K562 (cell line): ENCODE results near the gene ICE2. TPM values are rescaled to one million over a fixed set of nuclear protein-coding genes. Genes with fewer than 3 reads are reported as not detected.

Experiments used
- ATAC-seq: fragments of 200-7000 bp; cut with Tn5 transposase; 3 replicates; pipeline ENCODE4 v1.9.1; 2020; ENCODE audit warnings: moderate library complexity
- BruUV-seq: library from RNA; stranded (reverse); fragments of 400-500 nt; replicated peaks from 2 replicates; lab custom pipeline; 2021; lab: Mats Ljungman, UMichigan
- CTCF ChIA-PET: fragments of 300-600 bp; formaldehyde crosslinking; extraction: SDS; loops from one replicate; lab custom pipeline; 2021; ENCODE audit warnings: low intra/inter-chr PET ratio; lab: Yijun Ruan, JAX
- POLR2A ChIA-PET: fragments of 300-600, 350-650 bp; sonication (Branson Sonifier 250); formaldehyde crosslinking; extraction: SDS; loops from one replicate; lab custom pipeline; 2021; ENCODE audit warnings: antibody characterized with exemption, inconsistent platforms; lab: Yijun Ruan, JAX
- DNase-seq, 4 experiments: peaks; one replicate each; pipeline versions ENCODE4 v3.0.0 to v3.0.0-alpha.2; 2011 to 2018; ENCODE audit warnings: low spot score in 3 of 4, mixed read lengths in 3 of 4; ENCODE audit errors: extremely low read depth in 1 of 4
- FAIRE-seq: peaks from 2 replicates; lab custom pipeline; 2011; peaks lifted over from hg19 to GRCh38; lab: Jason Lieb, UNC
- H2AFZ ChIP-seq: 2 replicates; pipeline ENCODE4 v1.6.0; 2011; ENCODE audit warnings: low read depth, low read length, control low read depth, inconsistent platforms
- H3K27ac ChIP-seq: fragments of 200-600 bp; 3 replicates; pipeline ENCODE4 v1.8.0; 2011; ENCODE audit warnings: low read depth, mild to moderate bottlenecking, control low read depth, inconsistent platforms, low read length, moderate library complexity, mixed read lengths; ENCODE audit errors: extremely low read depth
- H3K27me3 ChIP-seq, 2 experiments: fragments of 300-600 bp in 1 of 2; 2 replicates in 1 of 2; 3 replicates in 1 of 2; pipeline versions ENCODE4 v1.6.0 to v1.8.0; 2011; ENCODE audit warnings: inconsistent platforms in 2 of 2, low read length in 2 of 2, mild to moderate bottlenecking in 1 of 2, mixed read lengths in 1 of 2, moderate library complexity in 1 of 2; ENCODE audit not compliant: control insufficient read depth in 2 of 2, insufficient read depth in 2 of 2
- H3K36me3 ChIP-seq: fragments of 300-600 bp; 3 replicates; pipeline ENCODE4 v1.8.0; 2011; ENCODE audit warnings: mild to moderate bottlenecking, low read length, inconsistent platforms; ENCODE audit not compliant: control insufficient read depth, insufficient read depth
- H3K4me1 ChIP-seq, 2 experiments: fragments of 200-600 bp in 1 of 2; replicated peaks in 1 of 2; 2 replicates in 1 of 2; 3 replicates in 1 of 2; pipeline versions ENCODE4 v1.5.1 to v1.8.0; 2011; ENCODE audit warnings: inconsistent platforms in 2 of 2, low read length in 2 of 2, mild to moderate bottlenecking in 1 of 2, mixed read lengths in 1 of 2, moderate library complexity in 1 of 2; ENCODE audit not compliant: control insufficient read depth in 2 of 2, insufficient read depth in 2 of 2
- H3K4me2 ChIP-seq: 2 replicates; pipeline ENCODE4 v1.6.1; 2011; ENCODE audit warnings: low read length, control low read depth, inconsistent platforms, mixed read lengths; ENCODE audit not compliant: insufficient read depth
- H3K4me3 ChIP-seq: fragments of 200-600 bp; sonication (generic), shearing (Covaris generic); 2 replicates; pipeline ENCODE4 v1.5.1; 2016; ENCODE audit warnings: control low read depth, inconsistent platforms
- H3K79me2 ChIP-seq: fragments of 200-600 bp; 3 replicates; pipeline ENCODE4 v1.8.0; 2011; ENCODE audit warnings: low read length, inconsistent platforms; ENCODE audit not compliant: control insufficient read depth, insufficient read depth
- H3K9ac ChIP-seq, 2 experiments: 2 replicates each; pipeline versions ENCODE4 v1.6.0 to v1.6.1; 2011; ENCODE audit warnings: low read depth in 2 of 2, low read length in 2 of 2, control low read depth in 1 of 2, inconsistent platforms in 1 of 2, mild to moderate bottlenecking in 1 of 2, mixed read lengths in 1 of 2; ENCODE audit not compliant: insufficient read depth in 1 of 2
- H3K9me1 ChIP-seq: one replicate; pipeline ENCODE4 v1.6.0; 2011; ENCODE audit warnings: inconsistent platforms, mild to moderate bottlenecking, low read length, moderate library complexity; ENCODE audit not compliant: control insufficient read depth, insufficient read depth
- H3K9me3 ChIP-seq: replicated peaks from 2 replicates; pipeline ENCODE4 v1.5.1; 2011; ENCODE audit warnings: low read depth, low read length, inconsistent platforms; ENCODE audit not compliant: control insufficient read depth, insufficient read depth
- H4K20me1 ChIP-seq: replicated peaks from 2 replicates; pipeline ENCODE4 v1.6.1; 2011; ENCODE audit warnings: low read length, inconsistent platforms, mixed read lengths; ENCODE audit not compliant: control insufficient read depth, insufficient read depth
- CSDE1 ChIP-seq, 2 experiments: fragments of 450-650 bp; IDR thresholded peaks; 2 replicates each; pipeline ENCODE4 v1.6.1; 2016; ENCODE audit warnings: mild to moderate bottlenecking in 1 of 2
- ERF ChIP-seq: fragments of 450-650 bp; formaldehyde crosslinking; IDR thresholded peaks from 2 replicates; pipeline ENCODE4 v1.4.0; 2020; ENCODE audit warnings: mild to moderate bottlenecking, mixed read lengths
- ETS2 ChIP-seq: IDR thresholded peaks from 2 replicates; pipeline ENCODE4 v1.6.1; 2016; ENCODE audit warnings: borderline replicate concordance, missing genetic modification characterization, mild to moderate bottlenecking, moderate library complexity, missing compliant biosample characterization; ENCODE audit not compliant: poor library complexity, severe bottlenecking
- KAT7 ChIP-seq: sonication (generic); formaldehyde crosslinking; IDR thresholded peaks from 2 replicates; pipeline ENCODE4 v1.8.0; 2022; ENCODE audit warnings: missing genetic modification reagents, mild to moderate bottlenecking, borderline replicate concordance
- POLR2A ChIP-seq: fragments of 450-650 bp; conservative IDR thresholded peaks from 2 replicates; pipeline ENCODE4 v1.6.1; 2016
- POLR2AphosphoS5 ChIP-seq: IDR thresholded peaks from 2 replicates; pipeline ENCODE4 v1.6.1; 2011; ENCODE audit warnings: mild to moderate bottlenecking, low read depth, low read length, moderate library complexity; ENCODE audit not compliant: control insufficient read depth, insufficient read depth
- RFX1 ChIP-seq: fragments of 450-650 bp; IDR thresholded peaks from 2 replicates; pipeline ENCODE4 v1.6.1; 2016; ENCODE audit warnings: mild to moderate bottlenecking, moderate library complexity
- RNF2 ChIP-seq: sonication (generic); IDR thresholded peaks from 2 replicates; pipeline ENCODE4 v1.6.1; 2016
- WGBS: fragments of 100-300 bp; shearing (Covaris generic); methylation state at CpG from one replicate; pipeline ENCODE4 v1.1.6; 2016; ENCODE audit warnings: low coverage, mixed read lengths; ENCODE audit not compliant: insufficient coverage; ENCODE audit errors: missing lambda C conversion rate; 5-methylcytosine and 5-hydroxymethylcytosine counted together
- in situ Hi-C: fragments of 300-500 bp; cut with MboI; formaldehyde crosslinking; loops from 4 replicates; pipeline ENCODE4 v1.15.0; 2018; ENCODE audit warnings: inconsistent platforms, mixed read lengths
- intact Hi-C: fragments of 100-400 bp; cut with micrococcal nuclease; formaldehyde crosslinking; loops from 2 replicates; pipeline ENCODE4 v1.14.2; 2022
- polyA plus RNA-seq, 8 experiments: library from polyadenylated mRNA; depleted of rRNA in 4 of 8; stranded (reverse) in 5 of 8; unstranded in 3 of 8; fragments of >200 nt; fragmentation: Nextera tagmentation in 2 of 8; fragmentation: Illumina TruSeq in 1 of 8; extraction: Ambion mirVana in 2 of 8; extraction: Trizol in 1 of 8; gene quantifications; 2 replicates each; pipeline versions ENCODE4 v1.2.1 to v1.2.3, GENCODE V29; 2011 to 2014; ENCODE audit warnings: inconsistent platforms in 1 of 8, missing spikeins in 1 of 8
- total RNA-seq, 7 experiments: library from RNA; depleted of rRNA in 6 of 7; stranded (reverse); fragments of >200 nt in 6 of 7; fragmentation: Illumina TruSeq in 2 of 7; extraction: Trizol in 2 of 7; gene quantifications; 2 replicates each; pipeline versions ENCODE4 v1.2.1 to v1.2.3, GENCODE V29; 2011 to 2021; ENCODE audit warnings: low replicate concordance in 1 of 7
- TF ChIP-seq, protein P1 (sequence below): fragments of 450-650 bp; formaldehyde crosslinking; IDR thresholded peaks from 2 replicates; pipeline ENCODE4 v1.4.0; 2020; ENCODE audit warnings: mild to moderate bottlenecking, moderate library complexity
- TF ChIP-seq, protein P2 (sequence below): IDR thresholded peaks from 2 replicates; pipeline ENCODE4 v1.6.1; 2014; ENCODE audit warnings: antibody characterized with exemption
- TF ChIP-seq, protein P3 (sequence below): sonication (generic); formaldehyde crosslinking; IDR thresholded peaks from 2 replicates; pipeline ENCODE4 v1.8.0; 2022; ENCODE audit warnings: missing genetic modification reagents, mild to moderate bottlenecking, moderate library complexity, borderline replicate concordance

Gene ICE2
- total and polyA plus RNA-seq, 9 of the 15 experiments (the other 6 are each of a cell fraction or from before 2014, with no cell fraction given): 21.8 to 87.9 (median 58.1) TPM

DNA sequence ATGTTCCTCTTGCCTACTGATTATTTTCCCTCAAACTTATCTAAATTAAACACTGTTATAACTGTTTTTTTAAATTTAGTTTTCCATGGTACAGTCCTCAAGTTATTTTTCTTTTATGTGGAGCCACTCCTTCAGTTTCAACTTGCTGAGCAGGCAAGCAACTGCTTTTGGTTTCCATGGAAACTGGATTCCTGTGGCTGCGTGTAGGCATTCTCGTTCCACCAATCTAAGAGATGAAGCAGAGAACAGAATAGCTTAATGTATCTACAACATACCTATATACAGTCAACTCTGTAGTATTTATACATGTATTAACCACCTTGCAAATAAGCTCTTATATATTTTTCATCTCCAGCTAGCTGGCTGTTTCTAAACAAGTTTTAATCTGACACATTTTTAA lies 55.4 kb downstream of the ICE2 start:
- TF ChIP-seq, protein P1, sequence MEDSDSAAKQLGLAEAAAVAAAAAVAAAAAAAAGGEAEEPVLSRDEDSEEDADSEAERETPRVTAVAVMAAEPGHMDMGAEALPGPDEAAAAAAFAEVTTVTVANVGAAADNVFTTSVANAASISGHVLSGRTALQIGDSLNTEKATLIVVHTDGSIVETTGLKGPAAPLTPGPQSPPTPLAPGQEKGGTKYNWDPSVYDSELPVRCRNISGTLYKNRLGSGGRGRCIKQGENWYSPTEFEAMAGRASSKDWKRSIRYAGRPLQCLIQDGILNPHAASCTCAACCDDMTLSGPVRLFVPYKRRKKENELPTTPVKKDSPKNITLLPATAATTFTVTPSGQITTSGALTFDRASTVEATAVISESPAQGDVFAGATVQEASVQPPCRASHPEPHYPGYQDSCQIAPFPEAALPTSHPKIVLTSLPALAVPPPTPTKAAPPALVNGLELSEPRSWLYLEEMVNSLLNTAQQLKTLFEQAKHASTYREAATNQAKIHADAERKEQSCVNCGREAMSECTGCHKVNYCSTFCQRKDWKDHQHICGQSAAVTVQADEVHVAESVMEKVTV (CRISPR knock-in tag): no peak
- 0 out of 2 replicates have a peak, but pooled peaks have one; percentile 9 for TF ChIP-seq KAT7 (CRISPR knock-in tag)
- TF ChIP-seq ETS2 (tag): no peak
- no peak for TF ChIP-seq POLR2A
- TF ChIP-seq, protein P2, sequence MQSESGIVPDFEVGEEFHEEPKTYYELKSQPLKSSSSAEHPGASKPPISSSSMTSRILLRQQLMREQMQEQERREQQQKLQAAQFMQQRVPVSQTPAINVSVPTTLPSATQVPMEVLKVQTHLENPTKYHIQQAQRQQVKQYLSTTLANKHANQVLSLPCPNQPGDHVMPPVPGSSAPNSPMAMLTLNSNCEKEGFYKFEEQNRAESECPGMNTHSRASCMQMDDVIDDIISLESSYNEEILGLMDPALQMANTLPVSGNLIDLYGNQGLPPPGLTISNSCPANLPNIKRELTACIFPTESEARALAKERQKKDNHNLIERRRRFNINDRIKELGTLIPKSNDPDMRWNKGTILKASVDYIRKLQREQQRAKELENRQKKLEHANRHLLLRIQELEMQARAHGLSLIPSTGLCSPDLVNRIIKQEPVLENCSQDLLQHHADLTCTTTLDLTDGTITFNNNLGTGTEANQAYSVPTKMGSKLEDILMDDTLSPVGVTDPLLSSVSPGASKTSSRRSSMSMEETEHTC: no peak
- TF ChIP-seq CSDE1 (IDR thresholded peaks at IDR 0.05): 0 out of 4 replicates have a peak, but pooled peaks of 1 of the 2 experiments have one; percentile 33
- TF ChIP-seq RNF2: no peak
- TF ChIP-seq POLR2AphosphoS5: no peak
- TF ChIP-seq RFX1: peak; percentile 94
- no peak for TF ChIP-seq ERF (CRISPR knock-in tag)
- TF ChIP-seq, protein P3, sequence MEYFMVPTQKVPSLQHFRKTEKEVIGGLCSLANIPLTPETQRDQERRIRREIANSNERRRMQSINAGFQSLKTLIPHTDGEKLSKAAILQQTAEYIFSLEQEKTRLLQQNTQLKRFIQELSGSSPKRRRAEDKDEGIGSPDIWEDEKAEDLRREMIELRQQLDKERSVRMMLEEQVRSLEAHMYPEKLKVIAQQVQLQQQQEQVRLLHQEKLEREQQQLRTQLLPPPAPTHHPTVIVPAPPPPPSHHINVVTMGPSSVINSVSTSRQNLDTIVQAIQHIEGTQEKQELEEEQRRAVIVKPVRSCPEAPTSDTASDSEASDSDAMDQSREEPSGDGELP (CRISPR knock-in tag): no peak
- in situ Hi-C loops (no loop called here), intact Hi-C loops (no loop called here)
- ChIA-PET POLR2A (interaction anchor here (0.6 to 1.6 kb wide), 5 partner anchors 19 to 29 kb away, joined by 3 to 5 read pairs (median 4); no protein-coding TSS in a partner anchor), CTCF (no interaction called here)
- H4K20me1 ChIP-seq: no peaks in the 10 kb centered on the region
- H3K4me2 ChIP-seq: no peak overlapping the region
- 7% methylated on average over 2 of the region's 2 CpGs for WGBS
- peaks cover 44% of the 10 kb centered on the region; the same call in 2 of the 3 replicates for H3K36me3 ChIP-seq
- peak in 1 of 4 experiments; percentile 40 for DNase-seq
- peak; percentile 58; the same call in 2 of the 3 replicates for ATAC-seq
- H3K4me3 ChIP-seq: no peak overlapping the region
- H2AFZ ChIP-seq: no peak overlapping the region
- no peaks in the 10 kb centered on the region for H3K9me1 ChIP-seq
- H3K9me3 ChIP-seq: no peaks in the 10 kb centered on the region
- no peak overlapping the region for H3K9ac ChIP-seq
- H3K27me3 ChIP-seq: no peaks in the 10 kb centered on the region
- peak; percentile 44 for FAIRE-seq
- H3K4me1 ChIP-seq: peaks cover 7 to 19% of the 10 kb centered on the region in 2 experiments; a peak in 4 of 5 replicates
- H3K79me2 ChIP-seq: no peaks in the 10 kb centered on the region
- BruUV-seq: no TSS peak
- H3K27ac ChIP-seq: no peak overlapping the region
